ENCODE data around the gene CACNA1A.

The CACNA1A gene

GRCh38 chr19:13299838-13300237 is 206.4 kb downstream of the CACNA1A start:
- no peaks in the 10 kb centered on the region for H3K27me3 ChIP-seq (ENCODE audit: insufficient read depth, low read length)
- H3K27ac ChIP-seq (ENCODE audit: low read length) = no peak overlapping the region
- no peaks in the 10 kb centered on the region; the same call in 1 of the 2 replicates for H3K36me3 ChIP-seq (ENCODE audit: insufficient read depth, low read depth, low read length)
- no peak overlapping the region for H3K4me3 ChIP-seq (ENCODE audit: low read length)
- H3K9me3 ChIP-seq (ENCODE audit: insufficient read depth, low read depth, low read length) = no peaks in the 10 kb centered on the region
- H3K9ac ChIP-seq (ENCODE audit: low read depth, low read length) = no peak overlapping the region
- H3K4me1 ChIP-seq (ENCODE audit: insufficient read depth, low read length) = no peaks in the 10 kb centered on the region

GRCh38 chr19:13298565-13299481 is 207.5 kb downstream of the CACNA1A start:
- no peaks in the 10 kb centered on the region for H3K36me3 ChIP-seq (ENCODE audit: insufficient read depth, low read depth, low read length)
- no peaks in the 10 kb centered on the region for H3K27me3 ChIP-seq (ENCODE audit: insufficient read depth, low read length)
- no peaks in the 10 kb centered on the region for H3K4me1 ChIP-seq (ENCODE audit: insufficient read depth, low read length)
- no peak overlapping the region for H3K9ac ChIP-seq (ENCODE audit: low read depth, low read length)
- no peaks in the 10 kb centered on the region for H3K9me3 ChIP-seq (ENCODE audit: insufficient read depth, low read depth, low read length)
- no peak overlapping the region for H3K27ac ChIP-seq (ENCODE audit: low read length)
- H3K4me3 ChIP-seq (ENCODE audit: low read length) = no peak overlapping the region

GRCh38 chr19:13297023-13297422 is 209.3 kb downstream of the CACNA1A start:
- no peaks in the 10 kb centered on the region for H3K4me1 ChIP-seq (ENCODE audit: insufficient read depth, low read length)
- H3K36me3 ChIP-seq (ENCODE audit: insufficient read depth, low read depth, low read length) = no peaks in the 10 kb centered on the region
- no peaks in the 10 kb centered on the region for H3K27me3 ChIP-seq (ENCODE audit: insufficient read depth, low read length)
- no peak overlapping the region for H3K9ac ChIP-seq (ENCODE audit: low read depth, low read length)
- no peaks in the 10 kb centered on the region for H3K9me3 ChIP-seq (ENCODE audit: insufficient read depth, low read depth, low read length)
- no peak overlapping the region for H3K27ac ChIP-seq (ENCODE audit: low read length)
- H3K4me3 ChIP-seq (ENCODE audit: low read length) = no peak overlapping the region

- H3K4me1 ChIP-seq (ENCODE audit: insufficient read depth, low read length) = no peaks in the 10 kb centered on the region
- no peak overlapping the region for H3K27ac ChIP-seq (ENCODE audit: low read length)
- no peak overlapping the region for H3K4me3 ChIP-seq (ENCODE audit: low read length)
- no peaks in the 10 kb centered on the region for H3K36me3 ChIP-seq (ENCODE audit: insufficient read depth, low read depth, low read length)
- H3K9ac ChIP-seq (ENCODE audit: low read depth, low read length) = no peak overlapping the region
- no peaks in the 10 kb centered on the region for H3K27me3 ChIP-seq (ENCODE audit: insufficient read depth, low read length)
- H3K9me3 ChIP-seq (ENCODE audit: insufficient read depth, low read depth, low read length) = no peaks in the 10 kb centered on the region
Measured at GRCh38 chr19:13294812-13295567, 211.3 kb downstream of the CACNA1A start.

- H3K4me1 ChIP-seq (ENCODE audit: insufficient read depth, low read length) = no peaks in the 10 kb centered on the region
- no peaks in the 10 kb centered on the region for H3K9me3 ChIP-seq (ENCODE audit: insufficient read depth, low read depth, low read length)
- no peaks in the 10 kb centered on the region for H3K27me3 ChIP-seq (ENCODE audit: insufficient read depth, low read length)
- H3K27ac ChIP-seq (ENCODE audit: low read length) = no peak overlapping the region
- no peak overlapping the region for H3K9ac ChIP-seq (ENCODE audit: low read depth, low read length)
- H3K4me3 ChIP-seq (ENCODE audit: low read length) = no peak overlapping the region
- no peaks in the 10 kb centered on the region for H3K36me3 ChIP-seq (ENCODE audit: insufficient read depth, low read depth, low read length)
Measured at GRCh38 chr19:13291913-13292312, 214.4 kb downstream of the CACNA1A start.

- H3K9me3 ChIP-seq (ENCODE audit: insufficient read depth, low read depth, low read length) = no peaks in the 10 kb centered on the region
- H3K4me1 ChIP-seq (ENCODE audit: insufficient read depth, low read length) = no peaks in the 10 kb centered on the region
- H3K9ac ChIP-seq (ENCODE audit: low read depth, low read length) = no peak overlapping the region
- H3K27ac ChIP-seq (ENCODE audit: low read length) = no peak overlapping the region
- H3K36me3 ChIP-seq (ENCODE audit: insufficient read depth, low read depth, low read length) = peaks cover 5% of the 10 kb centered on the region; the same call in 1 of the 2 replicates
- H3K27me3 ChIP-seq (ENCODE audit: insufficient read depth, low read length) = no peaks in the 10 kb centered on the region
- no peak overlapping the region for H3K4me3 ChIP-seq (ENCODE audit: low read length)
Measured at GRCh38 chr19:13290741-13291140, 215.5 kb downstream of the CACNA1A start.

GRCh38 chr19:13289295-13289694 is 217.0 kb downstream of the CACNA1A start:
- no peaks in the 10 kb centered on the region for H3K4me1 ChIP-seq (ENCODE audit: insufficient read depth, low read length)
- H3K36me3 ChIP-seq (ENCODE audit: insufficient read depth, low read depth, low read length) = peaks cover 5% of the 10 kb centered on the region; the same call in 1 of the 2 replicates
- H3K9ac ChIP-seq (ENCODE audit: low read depth, low read length) = no peak overlapping the region
- no peaks in the 10 kb centered on the region for H3K27me3 ChIP-seq (ENCODE audit: insufficient read depth, low read length)
- H3K9me3 ChIP-seq (ENCODE audit: insufficient read depth, low read depth, low read length) = no peaks in the 10 kb centered on the region
- H3K27ac ChIP-seq (ENCODE audit: low read length) = no peak overlapping the region
- no peak overlapping the region for H3K4me3 ChIP-seq (ENCODE audit: low read length)

GRCh38 chr19:13286195-13286985 is 219.9 kb downstream of the CACNA1A start:
- peaks cover 5% of the 10 kb centered on the region; the same call in 1 of the 2 replicates for H3K36me3 ChIP-seq (ENCODE audit: insufficient read depth, low read depth, low read length)
- H3K9me3 ChIP-seq (ENCODE audit: insufficient read depth, low read depth, low read length) = no peaks in the 10 kb centered on the region
- no peak overlapping the region for H3K4me3 ChIP-seq (ENCODE audit: low read length)
- H3K9ac ChIP-seq (ENCODE audit: low read depth, low read length) = no peak overlapping the region
- no peaks in the 10 kb centered on the region for H3K27me3 ChIP-seq (ENCODE audit: insufficient read depth, low read length)
- no peak overlapping the region for H3K27ac ChIP-seq (ENCODE audit: low read length)
- H3K4me1 ChIP-seq (ENCODE audit: insufficient read depth, low read length) = no peaks in the 10 kb centered on the region

- Histone ChIP-seq H3K4me1 (ENCODE audit: insufficient read depth, low read length) (no peaks in the 10 kb centered on the region), H3K9ac (ENCODE audit: low read depth, low read length) (no peak overlapping the region), H3K9me3 (ENCODE audit: insufficient read depth, low read depth, low read length) (no peaks in the 10 kb centered on the region), H3K27me3 (ENCODE audit: insufficient read depth, low read length) (no peaks in the 10 kb centered on the region), H3K36me3 (ENCODE audit: insufficient read depth, low read depth, low read length) (peaks cover 5% of the 10 kb centered on the region; the same call in 1 of the 2 replicates), H3K27ac (ENCODE audit: low read length) (no peak overlapping the region), H3K4me3 (ENCODE audit: low read length) (no peak overlapping the region)
Measured at GRCh38 chr19:13284929-13285928, 221.1 kb downstream of the CACNA1A start.

GRCh38 chr19:13283871-13284270 is 222.4 kb downstream of the CACNA1A start:
- H3K36me3 ChIP-seq (ENCODE audit: insufficient read depth, low read depth, low read length) = peaks cover 5% of the 10 kb centered on the region; the same call in 1 of the 2 replicates
- no peaks in the 10 kb centered on the region for H3K4me1 ChIP-seq (ENCODE audit: insufficient read depth, low read length)
- H3K9me3 ChIP-seq (ENCODE audit: insufficient read depth, low read depth, low read length) = no peaks in the 10 kb centered on the region
- no peak overlapping the region for H3K4me3 ChIP-seq (ENCODE audit: low read length)
- H3K9ac ChIP-seq (ENCODE audit: low read depth, low read length) = no peak overlapping the region
- no peaks in the 10 kb centered on the region for H3K27me3 ChIP-seq (ENCODE audit: insufficient read depth, low read length)
- H3K27ac ChIP-seq (ENCODE audit: low read length) = no peak overlapping the region
